Thyroid gland (tissue), 4 donors: ENCODE results near the gene FBXW10B.
"Not testable (repeated sequence)": the region's sequence is repeated elsewhere in the genome, so short reads cannot be mapped to it uniquely, and the experiment has no call there.

ENCODE experiments used
- POLR2A ChIP-seq, 2 donors: fragments of 450-650 bp; IDR thresholded peaks; one replicate each; pipeline ENCODE4 v1.6.1; 2017; ENCODE audit warnings: antibody characterized with exemption in 2 of 2, mild to moderate bottlenecking in 2 of 2, moderate library complexity in 1 of 2
- TF ChIP-seq, protein P1 (sequence below), 6 experiments: fragments of 200-600 bp in 3 of 6; fragments of 450-650 bp in 3 of 6; sonication (generic) in 3 of 6; IDR thresholded peaks; one replicate each; pipeline ENCODE4 v1.5.1; 2016 to 2019; ENCODE audit warnings: antibody characterized with exemption in 6 of 6, mild to moderate bottlenecking in 2 of 6, inconsistent platforms in 1 of 6, moderate library complexity in 1 of 6

DNA sequence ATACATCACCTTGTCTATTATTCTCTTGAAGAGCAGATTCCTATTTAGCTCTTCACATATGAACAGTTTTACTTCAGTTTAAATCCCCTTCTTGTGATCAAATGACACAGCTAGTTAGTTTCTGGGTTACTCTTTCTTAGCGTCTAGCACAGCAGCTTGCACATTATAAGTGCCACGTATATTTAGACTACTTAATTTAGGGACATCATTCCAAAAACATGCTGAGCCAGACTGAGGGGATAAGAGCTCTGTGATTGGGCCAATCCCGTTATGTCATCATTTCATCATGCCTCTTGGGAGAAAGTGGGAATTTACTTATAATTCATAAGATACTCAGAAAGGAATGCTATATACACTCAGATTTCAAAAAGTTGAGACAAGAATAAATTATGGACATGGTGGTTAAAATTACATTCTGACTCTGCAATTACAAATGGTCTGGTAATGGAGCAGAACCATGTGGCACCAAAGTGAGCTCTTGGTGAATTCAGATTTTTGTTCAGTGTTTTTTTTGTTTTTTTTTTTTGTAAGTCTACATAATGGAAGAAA lies 4.2 kb upstream of the FBXW10B start:
- TF ChIP-seq, protein P1, sequence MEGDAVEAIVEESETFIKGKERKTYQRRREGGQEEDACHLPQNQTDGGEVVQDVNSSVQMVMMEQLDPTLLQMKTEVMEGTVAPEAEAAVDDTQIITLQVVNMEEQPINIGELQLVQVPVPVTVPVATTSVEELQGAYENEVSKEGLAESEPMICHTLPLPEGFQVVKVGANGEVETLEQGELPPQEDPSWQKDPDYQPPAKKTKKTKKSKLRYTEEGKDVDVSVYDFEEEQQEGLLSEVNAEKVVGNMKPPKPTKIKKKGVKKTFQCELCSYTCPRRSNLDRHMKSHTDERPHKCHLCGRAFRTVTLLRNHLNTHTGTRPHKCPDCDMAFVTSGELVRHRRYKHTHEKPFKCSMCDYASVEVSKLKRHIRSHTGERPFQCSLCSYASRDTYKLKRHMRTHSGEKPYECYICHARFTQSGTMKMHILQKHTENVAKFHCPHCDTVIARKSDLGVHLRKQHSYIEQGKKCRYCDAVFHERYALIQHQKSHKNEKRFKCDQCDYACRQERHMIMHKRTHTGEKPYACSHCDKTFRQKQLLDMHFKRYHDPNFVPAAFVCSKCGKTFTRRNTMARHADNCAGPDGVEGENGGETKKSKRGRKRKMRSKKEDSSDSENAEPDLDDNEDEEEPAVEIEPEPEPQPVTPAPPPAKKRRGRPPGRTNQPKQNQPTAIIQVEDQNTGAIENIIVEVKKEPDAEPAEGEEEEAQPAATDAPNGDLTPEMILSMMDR (IDR thresholded peaks at IDR 0.05), result not testable (repeated sequence)
- not testable (repeated sequence) for TF ChIP-seq POLR2A (IDR thresholded peaks at IDR 0.05)
